Mucosa of gallbladder (tissue), 1 donor: Measurements from ENCODE around the gene DMC1. TPM values are rescaled to one million over a fixed set of nuclear protein-coding genes. Genes with fewer than 3 reads are reported as not detected.
"Not testable (repeated sequence)": the region's sequence is repeated elsewhere in the genome, so short reads cannot be mapped to it uniquely, and the experiment has no call there.

Source experiments
- DNase-seq: peaks from one replicate; pipeline ENCODE4 v3.0.0-alpha.2; 2020; ENCODE audit warnings: low spot score
- total RNA-seq: library from RNA; stranded (reverse); gene quantifications from one replicate; pipeline ENCODE4 v1.2.1, GENCODE V29; 2021
- donor health status: DM: no; HTN: no; CAD: no.

Gene DMC1
- total RNA-seq, 1 donor from 2014 or later = 0.40 TPM

DNA sequence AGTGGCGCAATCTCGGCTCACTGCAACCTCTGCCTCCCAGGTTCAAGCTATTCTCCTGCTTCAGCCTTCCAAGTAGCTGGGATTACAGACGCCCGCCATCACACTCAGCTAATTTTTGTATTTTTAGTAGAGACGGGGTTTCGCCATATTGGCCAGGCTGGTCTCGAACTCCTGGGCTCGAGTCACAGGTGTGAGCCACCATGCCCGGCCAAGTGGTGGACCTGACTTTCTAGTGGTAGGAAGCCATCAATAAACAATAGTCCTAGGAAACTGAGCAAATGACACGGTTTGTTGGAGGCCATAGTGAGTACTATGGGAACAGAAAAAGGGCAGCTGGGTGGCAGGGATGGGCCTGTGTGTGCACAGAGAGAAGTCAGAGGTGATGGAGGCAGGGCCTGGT, 99.8 kb downstream of the DMC1 start:
- DNase-seq = not testable (repeated sequence)

- DNase-seq = no peak
Measured at GRCh38 chr22:38469306-38469781, 100.6 kb downstream of the DMC1 start.

Other genes starting within 250 kb of the DMC1 start
- gene KCNJ4, start 115.0 kb downstream of the DMC1 start, total RNA-seq = not detected
- 22.8 TPM for gene KDELR3, start 102.1 kb downstream of the DMC1 start, total RNA-seq
- 535 TPM for gene DDX17, start 63.9 kb downstream of the DMC1 start, total RNA-seq
- gene FAM227A, start 86.2 kb upstream of the DMC1 start, total RNA-seq = 5.1 TPM
- gene CBY1, start 86.5 kb upstream of the DMC1 start, total RNA-seq = 43.2 TPM
- gene TOMM22, start 111.8 kb upstream of the DMC1 start, total RNA-seq = 52.7 TPM
- gene JOSD1, start 130.8 kb upstream of the DMC1 start, total RNA-seq = 75.4 TPM
- 67.1 TPM for gene GTPBP1, start 135.8 kb upstream of the DMC1 start, total RNA-seq
- gene SUN2, start 185.8 kb upstream of the DMC1 start, total RNA-seq = 129 TPM
- gene DNAL4, start 224.0 kb upstream of the DMC1 start, total RNA-seq = 30.0 TPM